Activated CD8-positive, alpha-beta T cell treated with anti-CD3 and anti-CD28 coated beads, Interleukin-2, amount 10 ng/mL, durations not matched to agents 7 days and 5 days (primary cell): ENCODE measurements around the gene B3GNT7. TPM values are rescaled to one million over a fixed set of nuclear protein-coding genes. Genes with fewer than 3 reads are reported as not detected.

Source experiments
- ATAC-seq: fragments of 150-1000 bp; cut with Tn5 transposase; one replicate; pipeline ENCODE4 v1.10.0; 2021; ENCODE audit warnings: moderate library complexity
- CTCF ChIA-PET: fragments of 350-600 bp; sonication (Branson Sonifier 250); formaldehyde crosslinking; loops from one replicate; lab custom pipeline; 2021; ENCODE audit warnings: antibody characterized with exemption; lab: Charles Lee
- POLR2A ChIA-PET: fragments of 350-600 bp; sonication (Branson Sonifier 250); formaldehyde crosslinking; loops from one replicate; lab custom pipeline; 2021; ENCODE audit warnings: antibody characterized with exemption; lab: Charles Lee
- DNase-seq: peaks from one replicate; pipeline ENCODE4 v3.0.0-alpha.2; 2020
- H3K27ac Mint-ChIP-seq: one replicate; pipeline ENCODE4 v1.8.0; 2021; ENCODE audit warnings: mild to moderate bottlenecking, mixed read lengths
- H3K27me3 Mint-ChIP-seq: one replicate; pipeline ENCODE4 v1.8.0; 2021; ENCODE audit warnings: low read depth, mixed read lengths
- H3K36me3 Mint-ChIP-seq: one replicate; pipeline ENCODE4 v1.8.0; 2021; ENCODE audit warnings: low read depth, mixed read lengths
- H3K4me1 Mint-ChIP-seq: one replicate; pipeline ENCODE4 v1.8.0; 2021; ENCODE audit warnings: low read depth, mixed read lengths
- H3K4me3 Mint-ChIP-seq: one replicate; pipeline ENCODE4 v1.8.0; 2021; ENCODE audit warnings: mild to moderate bottlenecking, mixed read lengths
- H3K9me3 Mint-ChIP-seq: one replicate; pipeline ENCODE4 v1.8.0; 2022; ENCODE audit warnings: mixed read lengths; ENCODE audit not compliant: insufficient read depth
- total RNA-seq, 2 experiments: library from RNA; stranded (reverse); gene quantifications; one replicate each; pipeline ENCODE4 v1.2.3, GENCODE V29; 2021

B3GNT7 gene
- total RNA-seq, 2 experiments from 2014 or later: 0.26 to 0.34 TPM

DNA sequence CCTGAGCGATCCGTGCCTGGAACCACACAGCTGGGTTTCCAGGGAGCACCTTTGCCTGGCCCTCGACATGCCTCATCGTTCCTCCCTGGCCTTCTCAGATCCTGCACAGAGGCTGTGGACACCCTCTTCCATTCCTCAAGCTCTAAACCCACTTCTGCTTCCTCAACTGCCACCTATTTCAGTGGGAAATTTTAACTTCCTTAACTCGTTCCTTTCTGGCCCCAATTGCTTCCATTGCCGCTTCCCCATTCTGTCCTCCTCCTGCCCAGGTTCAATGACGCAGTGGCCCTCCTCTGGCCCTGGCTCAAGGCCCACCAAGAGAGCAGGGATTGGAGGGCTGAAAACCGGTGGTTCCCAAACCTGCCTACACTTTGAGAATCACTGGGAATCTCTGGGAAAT is 4.8 kb upstream of the B3GNT7 start:
- POLR2A ChIA-PET: no interaction called here
- ATAC-seq: no peak
- CTCF ChIA-PET: interaction anchor here (1.4 kb wide), 1 partner anchor 15 kb away, joined by 4 read pairs; no protein-coding TSS in a partner anchor
- H3K9me3 Mint-ChIP-seq: no peaks in the 10 kb centered on the region
- peaks cover 32% of the 10 kb centered on the region for H3K4me1 Mint-ChIP-seq
- peaks cover 16% of the 10 kb centered on the region for H3K27me3 Mint-ChIP-seq
- no peak overlapping the region for H3K4me3 Mint-ChIP-seq
- H3K36me3 Mint-ChIP-seq: peaks cover 11% of the 10 kb centered on the region
- H3K27ac Mint-ChIP-seq: no peak overlapping the region
- no peak for DNase-seq

DNA sequence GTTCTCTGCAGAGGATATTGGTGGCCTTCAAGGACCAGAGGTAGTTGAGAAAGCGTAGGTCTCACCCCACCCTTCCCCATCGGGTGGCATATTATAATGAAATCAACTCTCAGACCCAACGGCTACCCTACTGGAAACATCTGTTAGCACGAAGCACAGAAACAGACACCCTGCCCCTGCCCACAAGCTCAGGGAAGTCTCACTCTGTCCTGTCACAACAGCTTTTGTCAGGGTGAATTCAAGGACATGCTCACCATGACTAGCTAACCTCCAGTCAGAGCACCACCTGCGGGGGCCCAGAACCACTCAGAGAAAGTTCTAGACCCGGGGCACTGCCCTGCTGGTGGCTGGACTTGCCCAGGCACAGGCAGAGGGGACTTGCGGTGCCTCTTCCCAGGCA is 3.5 kb upstream of the B3GNT7 start:
- peak overlapping the region; percentile 52 for H3K27ac Mint-ChIP-seq
- H3K36me3 Mint-ChIP-seq: peaks cover 11% of the 10 kb centered on the region
- no peak overlapping the region for H3K4me3 Mint-ChIP-seq
- peaks cover 37% of the 10 kb centered on the region for H3K4me1 Mint-ChIP-seq
- ChIA-PET POLR2A (interaction anchor here (1.1 kb wide), 1 partner anchor 72 kb away, joined by 3 read pairs; the partner anchor contains the start of gene NCL), CTCF (interaction anchor here (3.5 kb wide), 1 partner anchor 14 kb away, joined by 26 read pairs; no protein-coding TSS in a partner anchor)
- no peak for ATAC-seq
- no peaks in the 10 kb centered on the region for H3K9me3 Mint-ChIP-seq
- no peak for DNase-seq
- peaks cover 17% of the 10 kb centered on the region for H3K27me3 Mint-ChIP-seq

DNA sequence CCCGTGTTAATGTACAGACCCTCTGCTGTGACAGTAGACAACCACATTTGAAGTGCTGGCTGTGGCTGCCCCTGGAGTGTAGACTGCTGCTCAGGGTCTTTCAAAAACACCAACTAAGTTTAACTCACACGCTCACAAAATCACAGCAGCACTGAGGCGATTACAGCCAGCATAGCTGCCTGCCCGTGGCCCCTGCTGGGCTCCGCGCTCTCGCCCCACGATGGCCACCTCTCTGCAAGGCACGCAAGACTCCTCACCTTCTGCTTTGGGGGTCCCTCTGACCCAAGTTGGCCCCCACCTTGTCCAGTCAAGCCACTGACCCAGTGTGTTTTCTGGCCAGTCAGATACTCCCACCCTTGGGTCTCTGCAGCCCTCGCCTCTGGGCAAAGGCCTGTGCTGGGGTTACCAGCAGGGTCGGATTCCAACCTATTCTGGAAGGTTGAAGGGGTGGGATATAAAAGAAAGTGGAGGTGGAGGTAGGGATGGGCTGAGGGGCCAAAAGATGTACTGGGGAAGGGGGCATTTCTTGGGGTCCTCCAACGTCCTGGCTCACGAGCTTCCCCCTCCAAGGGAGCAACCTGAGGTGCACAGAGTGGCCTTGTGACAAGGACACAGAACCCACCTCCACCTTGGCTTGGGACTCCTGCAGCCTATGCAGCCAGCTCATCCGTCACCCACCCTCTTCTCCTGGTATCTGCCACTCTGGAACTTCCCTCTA is 2.9 kb upstream of the B3GNT7 start:
- Mint-ChIP-seq H3K36me3 (peaks cover 11% of the 10 kb centered on the region), H3K27ac (peak overlapping the region; percentile 95), H3K4me1 (peaks cover 38% of the 10 kb centered on the region), H3K4me3 (no peak overlapping the region), H3K27me3 (peaks cover 19% of the 10 kb centered on the region), H3K9me3 (no peaks in the 10 kb centered on the region)
- ATAC-seq (no peak), DNase-seq (no peak)
- ChIA-PET POLR2A (interaction anchor here (0.6 to 1.1 kb wide), 2 partner anchors 63 to 71 kb away, joined by 3 read pairs; partner anchors contain the start of gene NCL), CTCF (interaction anchor here (1.2 to 4.4 kb wide), 3 partner anchors 14 to 213 kb away, joined by 3 to 26 read pairs (median 19); no protein-coding TSS in a partner anchor)

DNA sequence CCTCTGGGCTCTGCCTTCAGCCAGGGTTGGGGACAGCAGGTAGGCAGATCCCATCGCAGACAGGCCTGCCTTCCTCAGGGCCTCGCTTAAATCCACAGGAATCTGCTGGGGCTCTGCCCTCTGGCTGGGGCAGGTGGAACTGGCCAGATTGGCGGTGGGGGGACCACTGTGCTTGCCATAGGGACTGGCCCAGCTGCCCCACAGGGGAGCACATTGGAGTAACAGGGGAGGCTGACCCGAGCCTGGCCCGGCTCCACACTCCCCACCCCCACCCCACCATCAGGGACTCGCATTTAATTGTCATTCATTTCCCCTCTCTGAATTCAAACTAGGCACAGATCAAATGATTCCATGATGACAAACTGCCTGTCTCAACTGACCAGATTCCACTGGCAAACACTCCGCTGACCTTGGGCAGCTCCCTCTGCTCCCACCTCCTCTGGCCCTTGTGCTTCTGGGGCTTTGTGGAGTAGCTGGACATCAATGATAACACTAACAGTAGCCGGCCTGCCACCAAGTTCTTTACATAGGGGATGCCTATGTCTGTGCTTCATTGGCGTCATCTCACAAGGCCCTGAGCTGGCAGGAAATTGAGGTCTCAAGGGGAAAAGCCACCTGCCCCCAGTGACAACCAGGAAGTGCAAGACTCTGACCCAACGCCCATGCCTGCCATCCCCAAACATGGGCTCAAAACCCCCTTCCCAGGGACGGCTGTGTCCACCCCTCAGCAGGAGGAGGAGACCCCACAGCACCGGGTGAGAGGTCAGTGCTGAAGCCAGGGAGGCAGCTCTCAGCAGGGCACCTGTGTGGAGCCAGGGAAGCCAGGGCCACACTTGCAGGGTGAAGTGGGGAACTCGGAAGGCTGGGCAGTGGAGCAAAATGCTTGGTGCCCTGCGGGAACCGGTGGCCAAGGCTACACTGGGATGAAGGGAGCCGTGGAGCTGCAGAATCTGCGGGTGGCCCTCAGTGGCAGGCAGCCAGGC is 2.1 kb upstream of the B3GNT7 start:
- POLR2A ChIA-PET: interaction anchor here (0.6 to 1.7 kb wide), 3 partner anchors 20 to 71 kb away, joined by 3 to 7 read pairs (median 4); partner anchors contain the start of gene NCL
- Mint-ChIP-seq H3K9me3 (no peaks in the 10 kb centered on the region), H3K4me1 (peaks cover 38% of the 10 kb centered on the region), H3K27me3 (peaks cover 19% of the 10 kb centered on the region), H3K36me3 (peaks cover 11% of the 10 kb centered on the region), H3K4me3 (peak overlapping the region; percentile 72), H3K27ac (peak overlapping the region; percentile 95)
- ATAC-seq: peak; percentile 68
- DNase-seq: peak; percentile 72
- CTCF ChIA-PET: interaction anchor here (0.7 to 4.4 kb wide), 7 partner anchors 13 to 569 kb away, joined by 3 to 26 read pairs (median 4); no protein-coding TSS in a partner anchor

DNA sequence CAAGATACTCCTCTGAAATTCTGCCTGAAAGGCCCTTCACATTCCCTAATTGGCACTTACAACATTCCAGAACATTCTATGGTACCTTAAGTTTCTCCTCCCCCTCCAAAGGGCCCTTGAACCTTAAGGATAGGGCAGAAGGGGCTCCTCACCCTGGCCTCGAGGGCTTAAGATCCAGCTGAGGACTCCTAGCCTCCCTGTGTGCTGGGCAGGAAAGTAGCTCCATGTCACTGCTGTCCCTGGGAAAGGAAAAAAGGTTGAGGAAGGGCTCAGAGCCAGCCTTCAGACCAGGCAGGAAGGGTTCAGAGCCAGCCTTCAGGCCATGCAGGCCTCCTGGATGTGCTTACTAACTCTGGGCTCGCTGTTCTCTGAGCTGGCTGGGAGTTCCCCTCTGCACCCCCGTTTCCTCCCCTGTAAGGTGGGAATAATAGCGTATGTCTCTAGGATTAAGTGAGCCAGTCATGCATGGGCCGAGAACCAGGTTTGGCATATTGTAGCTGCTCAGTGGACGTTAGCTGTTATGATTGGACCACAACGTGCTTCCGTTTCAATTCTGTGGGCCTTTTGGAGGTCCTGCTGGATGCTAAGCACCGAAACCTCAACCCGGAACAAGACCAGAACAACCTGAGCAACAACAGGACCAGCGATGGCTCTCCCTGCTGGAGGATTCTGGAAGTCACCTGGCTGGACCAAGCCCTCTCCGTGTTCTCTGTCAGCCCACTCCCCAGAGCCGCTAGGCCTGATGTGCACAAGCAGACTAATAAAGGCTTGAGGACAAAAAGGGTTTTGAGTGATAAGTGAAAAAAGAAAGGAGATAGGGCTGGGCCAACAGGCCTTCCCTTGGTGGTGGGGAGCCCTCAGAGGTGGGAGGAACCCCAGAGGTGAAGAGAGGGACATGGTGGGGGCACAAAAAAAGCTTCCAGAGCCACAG is 1.0 kb upstream of the B3GNT7 start:
- Mint-ChIP-seq H3K27me3 (peaks cover 16% of the 10 kb centered on the region), H3K27ac (peak overlapping the region; percentile 95), H3K36me3 (peaks cover 11% of the 10 kb centered on the region), H3K4me3 (peak overlapping the region; percentile 48), H3K9me3 (no peaks in the 10 kb centered on the region), H3K4me1 (peaks cover 38% of the 10 kb centered on the region)
- no peak for ATAC-seq
- ChIA-PET POLR2A (interaction anchor here (1.0 to 1.7 kb wide), 2 partner anchors 19 to 70 kb away, joined by 4 to 7 read pairs; partner anchors contain the start of gene NCL), CTCF (interaction anchor here (0.7 to 4.4 kb wide), 6 partner anchors 12 to 570 kb away, joined by 3 to 26 read pairs (median 4); no protein-coding TSS in a partner anchor)
- no peak for DNase-seq

DNA sequence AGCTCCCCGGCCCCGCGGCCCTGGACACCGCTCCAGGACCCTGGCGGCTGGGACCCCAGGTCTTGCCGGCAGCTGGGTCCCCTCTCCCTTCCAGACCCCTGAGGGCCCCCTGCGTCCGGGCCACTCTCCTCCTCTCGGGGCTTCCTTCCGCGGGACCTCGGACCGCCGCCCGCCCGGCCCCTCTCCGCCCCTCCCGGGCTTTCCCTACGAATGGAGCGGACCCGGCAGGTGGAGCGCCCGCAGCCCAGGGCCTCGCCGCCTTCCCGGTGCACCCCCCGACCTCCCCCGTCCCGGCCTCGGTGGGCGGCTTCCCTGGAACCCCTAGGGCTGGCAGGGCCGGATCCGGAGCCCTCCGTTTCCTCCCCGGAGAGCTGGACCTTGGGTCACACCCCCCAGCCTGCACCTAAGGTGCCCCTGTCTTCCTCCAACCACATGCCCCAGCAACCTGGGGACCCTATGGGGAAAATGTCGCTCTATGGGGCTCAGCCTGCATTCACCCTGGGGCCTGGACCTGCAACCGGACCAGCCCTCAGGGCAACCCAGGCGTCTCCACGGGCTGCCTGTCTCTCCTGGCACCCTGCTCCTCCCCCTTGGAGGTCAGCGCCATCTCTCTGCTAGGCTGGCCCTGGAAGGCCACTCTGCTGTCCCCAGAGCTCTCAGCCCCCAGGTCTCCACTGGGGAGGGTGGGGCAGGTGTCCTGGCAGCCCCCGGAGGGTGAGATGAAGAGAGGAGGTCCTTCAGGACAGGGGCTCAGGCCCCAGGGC is 730 bp downstream of the B3GNT7 start:
- peaks cover 11% of the 10 kb centered on the region for H3K36me3 Mint-ChIP-seq
- H3K9me3 Mint-ChIP-seq: no peaks in the 10 kb centered on the region
- ATAC-seq: no peak
- no peak for DNase-seq
- CTCF ChIA-PET: interaction anchor here (0.9 to 4.4 kb wide), 2 partner anchors 11 to 169 kb away, joined by 4 to 19 read pairs; no protein-coding TSS in a partner anchor
- H3K4me3 Mint-ChIP-seq: peak overlapping the region; percentile 36
- POLR2A ChIA-PET: no interaction called here
- peaks cover 38% of the 10 kb centered on the region for H3K4me1 Mint-ChIP-seq
- H3K27me3 Mint-ChIP-seq: peaks cover 16% of the 10 kb centered on the region
- no peak overlapping the region for H3K27ac Mint-ChIP-seq

DNA sequence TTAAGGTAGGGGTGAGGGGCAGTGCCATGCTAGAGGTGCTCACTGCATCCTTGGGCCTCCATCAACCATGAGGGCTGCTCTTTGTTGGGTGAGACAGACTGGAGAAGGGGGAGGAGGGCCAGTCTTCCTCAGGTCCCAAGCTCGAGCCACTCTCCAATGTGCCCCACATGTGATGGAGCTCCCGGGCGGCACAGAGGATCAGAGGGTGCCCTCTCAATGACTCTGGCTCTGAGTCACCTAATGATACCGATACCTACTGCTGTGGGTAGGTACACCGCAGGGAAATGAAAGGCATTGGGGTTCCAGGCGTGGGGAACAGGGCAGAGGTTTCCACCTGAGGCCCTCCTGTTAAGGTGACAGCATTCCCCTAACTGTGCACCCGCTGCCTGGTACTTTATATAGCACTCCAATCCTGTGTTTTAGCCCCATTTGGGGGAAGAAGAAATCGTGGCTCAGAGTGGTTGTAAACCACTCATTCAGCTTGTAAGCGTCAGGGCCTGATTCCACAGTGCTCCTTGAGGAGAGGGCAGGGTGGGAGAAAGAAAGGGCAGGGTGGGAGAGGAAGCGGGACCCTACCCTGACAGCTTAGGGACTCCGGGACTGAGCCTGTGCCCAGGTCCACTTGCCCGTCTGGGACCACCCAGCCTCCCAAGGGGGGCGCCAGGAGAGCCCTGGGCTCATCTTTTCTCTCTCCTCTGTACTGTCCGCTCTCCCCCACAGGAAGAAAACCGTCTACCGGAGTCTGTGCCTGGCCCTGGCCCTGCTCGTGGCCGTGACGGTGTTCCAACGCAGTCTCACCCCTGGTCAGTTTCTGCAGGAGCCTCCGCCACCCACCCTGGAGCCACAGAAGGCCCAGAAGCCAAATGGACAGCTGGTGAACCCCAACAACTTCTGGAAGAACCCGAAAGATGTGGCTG is 1.8 kb downstream of the B3GNT7 start:
- peaks cover 17% of the 10 kb centered on the region for H3K27me3 Mint-ChIP-seq
- H3K9me3 Mint-ChIP-seq: no peaks in the 10 kb centered on the region
- DNase-seq (no peak), ATAC-seq (no peak)
- H3K4me1 Mint-ChIP-seq: peaks cover 34% of the 10 kb centered on the region
- no peak overlapping the region for H3K4me3 Mint-ChIP-seq
- CTCF ChIA-PET: interaction anchor here (0.9 kb wide), 1 partner anchor 9 kb away, joined by 4 read pairs; no protein-coding TSS in a partner anchor
- POLR2A ChIA-PET: no interaction called here
- peaks cover 11% of the 10 kb centered on the region for H3K36me3 Mint-ChIP-seq
- no peak overlapping the region for H3K27ac Mint-ChIP-seq

DNA sequence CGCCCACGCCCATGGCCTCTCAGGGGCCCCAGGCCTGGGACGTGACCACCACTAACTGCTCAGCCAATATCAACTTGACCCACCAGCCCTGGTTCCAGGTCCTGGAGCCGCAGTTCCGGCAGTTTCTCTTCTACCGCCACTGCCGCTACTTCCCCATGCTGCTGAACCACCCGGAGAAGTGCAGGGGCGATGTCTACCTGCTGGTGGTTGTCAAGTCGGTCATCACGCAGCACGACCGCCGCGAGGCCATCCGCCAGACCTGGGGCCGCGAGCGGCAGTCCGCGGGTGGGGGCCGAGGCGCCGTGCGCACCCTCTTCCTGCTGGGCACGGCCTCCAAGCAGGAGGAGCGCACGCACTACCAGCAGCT is 2.4 kb downstream of the B3GNT7 start:
- no peaks in the 10 kb centered on the region for H3K9me3 Mint-ChIP-seq
- H3K4me3 Mint-ChIP-seq: no peak overlapping the region
- H3K27me3 Mint-ChIP-seq: peaks cover 19% of the 10 kb centered on the region
- DNase-seq: no peak
- CTCF ChIA-PET: no interaction called here
- ATAC-seq: no peak
- H3K27ac Mint-ChIP-seq: no peak overlapping the region
- peaks cover 29% of the 10 kb centered on the region for H3K4me1 Mint-ChIP-seq
- POLR2A ChIA-PET: no interaction called here
- H3K36me3 Mint-ChIP-seq: peaks cover 11% of the 10 kb centered on the region

DNA sequence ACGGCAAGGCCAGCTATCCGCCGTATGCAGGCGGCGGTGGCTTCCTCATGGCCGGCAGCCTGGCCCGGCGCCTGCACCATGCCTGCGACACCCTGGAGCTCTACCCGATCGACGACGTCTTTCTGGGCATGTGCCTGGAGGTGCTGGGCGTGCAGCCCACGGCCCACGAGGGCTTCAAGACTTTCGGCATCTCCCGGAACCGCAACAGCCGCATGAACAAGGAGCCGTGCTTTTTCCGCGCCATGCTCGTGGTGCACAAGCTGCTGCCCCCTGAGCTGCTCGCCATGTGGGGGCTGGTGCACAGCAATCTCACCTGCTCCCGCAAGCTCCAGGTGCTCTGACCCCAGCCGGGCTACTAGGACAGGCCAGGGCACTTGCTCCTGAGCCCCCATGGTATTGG is 3.1 kb downstream of the B3GNT7 start:
- Mint-ChIP-seq H3K36me3 (peaks cover 10% of the 10 kb centered on the region), H3K4me3 (no peak overlapping the region), H3K27ac (no peak overlapping the region), H3K9me3 (no peaks in the 10 kb centered on the region), H3K4me1 (peaks cover 22% of the 10 kb centered on the region), H3K27me3 (peaks cover 21% of the 10 kb centered on the region)
- ATAC-seq: no peak
- DNase-seq: no peak
- ChIA-PET CTCF (no interaction called here), POLR2A (no interaction called here)
